Measurements from ENCODE around the gene ISM1. TPM values are rescaled to one million over a fixed set of nuclear protein-coding genes. Genes with fewer than 3 reads are reported as not detected.

ISM1 gene
- total and polyA plus RNA-seq, 2 experiments from 2014 or later: 0.15 to 0.63 TPM

- ATAC-seq (no peak), DNase-seq (ENCODE audit: low spot score) (no peak)
- Mint-ChIP-seq H3K4me3 (no peak overlapping the region), H3K4me1 (peaks cover 8% of the 10 kb centered on the region; the same call in 2 of the 3 replicates), H3K9me3 (no peaks in the 10 kb centered on the region), H3K27ac (no peak overlapping the region), H3K27me3 (ENCODE audit: insufficient read depth, low read depth, poor library complexity) (peaks cover 2% of the 10 kb centered on the region), H3K36me3 (ENCODE audit: low read depth) (no peaks in the 10 kb centered on the region; the same call in 2 of the 3 replicates)
- Histone ChIP-seq H4K20me1 (replicated peaks; ENCODE audit: insufficient read depth) (no peaks in the 10 kb centered on the region), H3K4me1 (ENCODE audit: insufficient read depth) (no peaks in the 10 kb centered on the region), H3K4me2 (no peak overlapping the region), H3K4me3 (no peak overlapping the region), H3K9me2 (ENCODE audit: insufficient read depth) (no peaks in the 10 kb centered on the region), H3F3A (replicated peaks; ENCODE audit: low read depth) (no peaks in the 10 kb centered on the region), H3K36me3 (ENCODE audit: insufficient read depth) (no peaks in the 10 kb centered on the region), H3K79me2 (replicated peaks; ENCODE audit: insufficient read depth) (no peaks in the 10 kb centered on the region), H3K27me3 (ENCODE audit: insufficient read depth) (no peaks in the 10 kb centered on the region), H2AFZ (no peak overlapping the region), H3K27ac (ENCODE audit: low read depth) (no peak overlapping the region)
- no peak for TF ChIP-seq CREB1 (CRISPR knock-in tag; IDR thresholded peaks at IDR 0.05; ENCODE audit: low read depth)
- TF ChIP-seq ZNF331 (CRISPR knock-in tag; IDR thresholded peaks at IDR 0.05; ENCODE audit: low read depth): no peak
- no peak for TF ChIP-seq CTCF (conservative IDR thresholded peaks at IDR 0.05; ENCODE audit: low read depth in 2 of 2)
- TF ChIP-seq STAT1 (IDR thresholded peaks at IDR 0.05; ENCODE audit: unreplicated experiment): no peak
- TF ChIP-seq JUNB (IDR thresholded peaks at IDR 0.05; ENCODE audit: unreplicated experiment): no peak
- no peak for TF ChIP-seq ETS1 (IDR thresholded peaks at IDR 0.05)
- no peak for TF ChIP-seq REST (IDR thresholded peaks at IDR 0.05; ENCODE audit: unreplicated experiment)
- TF ChIP-seq ZNF462 (CRISPR knock-in tag; IDR thresholded peaks at IDR 0.05): no peak
- TF ChIP-seq NANOG (IDR thresholded peaks at IDR 0.05; ENCODE audit: borderline replicate concordance): no peak
- TF ChIP-seq EZH2phosphoT487 (IDR thresholded peaks at IDR 0.05; ENCODE audit: unreplicated experiment): no peak
- no peak for TF ChIP-seq POLR2AphosphoS5 (IDR thresholded peaks at IDR 0.05; ENCODE audit: low read depth)
- no peak for TF ChIP-seq ZNF114 (CRISPR knock-in tag; IDR thresholded peaks at IDR 0.05)
These were observed 28.7 kb downstream of the ISM1 start for GRCh38 chr20:13249798-13250170.
